Activated effector memory CD4-positive, alpha-beta T cell treated with anti-CD3 and anti-CD28 coated beads, Interleukin-2, amount 50 U/mL, for 16 hours (primary cell): ENCODE data around the gene ADGRA1.
A peak's percentile ranks its signal among the peaks of the same experiment; 100 is the strongest.
"Not testable (repeated sequence)": the region's sequence is repeated elsewhere in the genome, so short reads cannot be mapped to it uniquely, and the experiment has no call there.

Experiments used
- DNase-seq: peaks from one replicate; pipeline ENCODE4 v3.0.0-alpha.2; 2020

ADGRA1 gene

DNA sequence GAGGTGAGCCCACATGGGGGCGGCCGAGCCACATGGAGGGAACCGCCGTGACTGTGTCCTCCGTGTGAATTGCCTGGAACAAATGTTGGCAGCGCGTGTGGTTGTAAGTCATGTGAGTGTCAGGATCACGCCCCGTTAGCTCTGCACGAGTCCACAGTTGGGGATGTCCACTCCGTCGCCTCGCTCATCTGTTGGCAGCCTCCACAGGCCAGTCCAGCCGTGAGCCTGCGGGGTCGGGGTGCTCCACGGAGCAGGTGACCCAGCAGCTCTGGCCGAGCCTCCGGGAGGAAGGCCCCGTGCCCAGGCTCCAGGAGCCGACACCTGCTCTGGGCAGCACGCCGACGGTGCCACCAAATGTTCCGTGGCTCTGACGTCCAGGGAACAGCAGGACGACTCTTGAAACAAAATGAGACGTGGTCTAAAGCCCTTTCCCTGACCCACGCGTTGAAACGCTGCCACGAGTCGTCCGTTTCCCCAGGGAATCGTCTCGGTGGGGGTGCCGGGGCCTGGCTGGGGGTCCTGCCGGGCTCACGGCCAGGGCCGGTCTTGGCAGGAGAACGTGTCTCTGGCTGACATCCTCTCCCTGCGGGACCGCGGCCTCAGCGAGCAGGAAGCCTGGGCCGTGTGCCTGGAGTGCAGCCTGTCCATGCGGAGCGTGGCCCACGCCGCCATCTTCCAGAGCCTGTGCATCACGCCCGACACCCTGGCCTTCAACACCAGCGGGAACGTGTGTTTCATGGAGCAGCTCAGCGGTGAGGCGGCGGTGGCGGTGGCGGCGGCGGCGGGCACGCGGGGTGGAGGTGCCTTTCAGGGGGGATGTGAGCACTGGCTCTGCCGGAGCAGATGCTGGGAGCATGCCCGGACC, 79.3 kb downstream of the ADGRA1 start:
- peak; percentile 58 for DNase-seq

DNA sequence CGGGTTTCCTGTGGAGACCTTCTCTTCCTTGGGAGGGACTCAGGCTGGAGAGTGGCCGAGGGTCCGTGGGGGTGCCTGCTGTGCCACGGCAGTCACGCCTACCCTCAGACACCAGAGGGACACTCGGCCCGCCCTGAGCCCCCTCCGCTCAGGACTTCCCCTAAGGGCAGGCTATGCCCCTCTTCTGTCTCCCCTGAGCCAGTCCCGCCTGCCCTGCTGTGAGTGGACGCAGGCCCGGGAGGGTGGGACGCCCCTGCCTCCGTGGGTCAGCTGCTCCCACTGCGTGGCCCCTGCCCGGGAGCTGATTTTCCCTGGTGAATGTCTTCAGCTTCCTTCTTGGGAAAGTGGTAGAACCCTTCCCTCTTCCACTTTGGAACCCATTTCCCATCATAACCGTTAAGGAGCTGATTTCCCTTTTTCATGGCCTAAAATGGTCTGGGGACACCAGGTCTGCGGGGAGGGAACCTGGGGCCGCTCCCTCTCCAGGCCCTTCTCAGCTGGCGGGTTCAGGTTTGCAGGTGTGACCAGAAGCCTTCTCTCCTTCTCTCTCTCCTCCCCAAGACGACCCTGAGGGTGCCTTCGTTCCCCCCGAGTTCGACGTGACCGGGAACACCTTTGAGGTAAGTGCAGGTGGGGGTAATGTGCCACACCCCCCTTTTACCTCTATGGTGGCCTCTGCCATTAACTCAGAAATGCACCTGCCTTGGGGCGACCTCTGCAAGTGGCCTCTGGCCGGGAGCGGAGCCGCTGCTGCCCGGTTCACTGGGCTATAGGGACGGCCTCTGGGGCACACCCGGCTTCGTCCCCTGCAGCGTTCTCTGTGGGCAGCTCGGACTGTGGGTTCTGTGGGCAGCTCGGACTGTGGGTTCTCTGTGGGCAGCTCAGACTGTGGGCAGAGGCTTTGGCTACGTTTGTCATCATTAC, 80.2 kb downstream of the ADGRA1 start:
- DNase-seq: peak; percentile 58

DNA sequence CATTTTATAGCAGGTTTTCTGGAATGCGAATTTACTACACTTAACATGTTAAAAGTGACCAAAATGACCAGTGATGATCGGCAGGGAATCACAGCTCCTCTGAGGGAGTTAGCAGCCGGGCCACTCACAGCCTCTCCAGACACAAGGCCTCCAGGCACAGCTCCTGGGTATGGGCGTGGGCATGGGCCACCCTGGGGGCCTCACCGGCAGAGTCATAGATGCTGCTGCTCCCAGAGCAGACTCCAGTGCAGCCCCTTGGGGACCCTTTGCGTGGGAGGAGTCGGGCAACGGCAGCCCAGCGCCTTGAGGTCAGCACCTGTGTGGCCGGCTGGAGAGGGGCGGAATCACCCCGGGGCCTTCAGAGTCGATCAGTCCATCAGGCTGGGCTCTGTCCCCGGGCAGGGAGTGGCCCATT, 80.9 kb downstream of the ADGRA1 start:
- DNase-seq: peak; percentile 61

DNA sequence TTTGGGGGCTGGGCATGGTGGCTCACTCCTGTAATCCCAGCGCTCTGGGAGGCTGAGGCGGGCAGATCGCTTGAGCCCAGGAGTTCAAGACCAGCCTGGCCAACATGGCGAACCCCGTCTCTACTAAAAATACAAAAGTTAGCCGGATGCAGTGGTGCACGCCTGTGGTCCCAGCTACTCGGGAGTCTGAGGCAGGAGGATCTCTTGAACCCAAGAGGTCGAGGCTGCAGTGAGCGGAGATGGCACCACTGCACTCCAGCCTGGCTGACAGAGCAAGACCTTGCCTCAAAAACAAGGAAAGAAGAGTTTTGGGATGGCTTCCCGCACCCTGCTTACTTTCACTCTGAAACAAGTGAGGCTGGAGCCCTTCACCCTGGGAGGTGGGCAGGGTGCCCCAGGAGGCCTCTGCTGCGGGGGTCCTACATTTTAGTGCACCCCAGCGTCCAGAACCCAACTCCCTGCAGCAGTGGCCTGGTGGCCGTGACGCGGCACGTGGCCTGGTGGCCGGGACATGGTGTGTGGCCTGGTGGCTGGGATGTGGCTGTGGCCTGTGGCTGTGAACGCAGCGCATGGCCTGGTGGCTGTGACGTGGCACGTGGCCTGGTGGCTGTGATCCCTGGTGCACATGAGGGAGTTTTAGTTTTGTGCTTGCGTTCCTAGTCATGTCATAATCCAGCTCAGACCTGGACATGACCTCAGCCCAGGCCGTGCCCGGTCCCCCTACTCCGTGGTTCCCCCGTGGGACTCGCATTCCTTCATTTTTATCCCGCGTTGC, 81.6 kb downstream of the ADGRA1 start:
- DNase-seq: peak; percentile 51

DNA sequence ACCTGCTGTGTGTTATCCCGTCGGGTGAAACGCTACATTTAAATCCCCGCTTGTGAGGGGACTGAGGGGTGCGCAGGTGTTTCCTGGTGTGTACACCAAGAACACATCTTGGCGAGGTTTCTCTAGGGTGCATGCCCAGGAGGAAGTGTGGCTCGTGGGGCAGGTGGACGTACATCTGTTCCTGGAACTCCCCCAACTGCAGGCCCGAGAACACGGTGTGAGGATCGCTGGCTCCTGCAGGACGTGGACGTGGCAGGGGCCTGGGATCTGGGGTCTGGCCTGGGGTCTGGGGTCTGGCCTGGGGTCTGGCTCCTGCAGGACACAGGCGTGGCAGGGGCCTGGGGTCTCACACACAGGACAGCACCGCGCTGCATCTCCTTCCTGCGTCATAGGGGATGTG, 82.4 kb downstream of the ADGRA1 start:
- DNase-seq: peak; percentile 48

DNA sequence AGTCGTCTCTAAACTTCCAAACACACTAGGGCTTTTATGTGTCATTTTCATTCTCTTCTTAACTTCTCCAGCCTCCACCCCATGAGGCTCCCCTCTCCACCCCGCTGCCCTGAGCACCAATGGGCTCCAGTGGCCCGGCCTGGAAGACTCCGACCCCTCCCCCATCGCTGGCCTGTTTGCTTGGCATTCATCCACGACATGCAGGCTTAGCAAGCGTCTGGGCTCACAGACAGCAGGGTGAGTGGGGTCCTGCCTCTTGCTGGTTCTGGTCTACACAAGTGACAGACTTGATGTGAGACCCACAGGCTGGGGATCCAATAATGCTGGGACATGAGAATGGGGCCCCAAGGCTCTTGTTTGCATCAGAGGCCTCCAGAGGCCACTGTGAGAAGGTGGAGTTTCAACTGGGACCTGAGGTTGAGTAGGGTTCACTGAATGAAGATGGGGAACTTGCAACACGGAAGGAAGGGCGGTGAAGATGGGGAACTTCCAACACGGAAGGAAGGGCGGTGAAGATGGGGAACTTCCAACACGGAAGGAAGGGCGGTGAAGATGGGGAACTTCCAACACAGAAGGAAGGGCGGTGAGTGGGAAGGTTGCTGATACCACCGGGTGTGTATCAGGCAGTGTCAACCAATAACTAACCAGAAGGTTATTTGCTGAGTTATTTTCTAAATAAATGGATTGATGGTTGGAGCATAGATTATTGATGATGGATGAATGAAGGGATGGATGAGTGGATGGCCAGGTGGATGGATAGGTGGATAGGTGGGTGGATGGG, 86.3 kb downstream of the ADGRA1 start:
- peak; percentile 33 for DNase-seq

DNA sequence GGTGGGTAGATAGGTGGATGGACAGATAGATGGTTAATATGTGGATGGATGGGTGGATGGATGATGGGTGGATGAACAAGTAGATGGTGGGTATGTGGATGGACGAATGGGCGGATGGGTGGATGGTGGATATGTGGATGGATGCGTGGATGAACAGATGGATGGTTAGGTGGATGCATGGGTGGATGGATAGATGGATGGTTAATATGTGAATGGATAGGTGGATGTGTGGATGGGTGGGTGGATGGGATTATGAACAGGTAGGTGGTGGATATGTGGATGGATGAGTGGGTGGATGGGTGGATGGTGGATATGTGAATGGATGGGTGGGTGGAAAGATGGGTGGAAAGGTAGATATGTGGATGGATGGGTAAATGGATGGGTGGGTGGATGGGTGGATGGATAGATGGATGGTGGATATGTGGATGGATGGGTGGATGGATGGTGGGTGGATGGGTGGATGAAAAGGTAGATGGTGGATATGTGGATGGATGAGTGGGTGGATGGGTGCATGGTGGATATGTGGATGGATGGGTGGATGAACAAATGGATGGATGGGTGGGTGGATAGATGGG, 87.1 kb downstream of the ADGRA1 start:
- no peak for DNase-seq

DNA sequence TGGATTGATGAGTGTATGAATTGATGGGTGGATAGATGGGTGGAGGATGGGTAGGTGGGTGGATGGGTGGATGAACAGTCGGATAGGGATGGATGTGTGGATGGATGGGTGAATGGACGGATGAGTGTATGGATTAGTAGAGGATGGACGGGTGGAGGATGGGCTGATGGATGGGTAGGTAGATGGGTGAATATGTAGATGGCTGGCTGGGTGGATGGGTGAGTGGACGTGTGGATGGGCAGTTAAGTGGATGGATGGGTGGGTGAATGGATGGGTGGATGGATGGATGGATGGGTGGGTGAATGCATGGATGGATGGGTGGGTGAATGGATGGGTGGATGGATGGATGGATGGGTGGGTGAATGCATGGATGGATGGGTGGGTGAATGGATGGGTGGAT, 87.9 kb downstream of the ADGRA1 start:
- DNase-seq: not testable (repeated sequence)

DNA sequence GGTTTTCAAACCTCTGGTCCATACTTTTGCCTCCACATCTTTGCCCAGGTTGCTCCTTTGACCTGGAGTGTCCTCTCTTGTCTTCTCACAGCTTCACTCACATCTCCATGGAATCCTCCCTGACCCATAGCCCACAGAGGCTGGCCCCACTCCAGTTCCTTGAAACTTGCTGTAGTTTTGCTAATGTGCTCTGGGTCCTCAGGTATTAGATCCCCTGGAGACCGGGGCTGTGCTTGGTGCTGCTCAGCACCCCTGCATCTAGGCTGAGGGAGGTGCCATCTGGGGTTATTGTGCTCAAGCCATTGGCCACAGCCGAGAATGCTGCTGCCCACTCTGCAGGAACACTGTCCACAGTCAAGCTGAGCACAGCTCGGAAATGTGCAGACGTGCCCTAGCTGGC, 88.8 kb downstream of the ADGRA1 start:
- DNase-seq: peak; percentile 38

DNA sequence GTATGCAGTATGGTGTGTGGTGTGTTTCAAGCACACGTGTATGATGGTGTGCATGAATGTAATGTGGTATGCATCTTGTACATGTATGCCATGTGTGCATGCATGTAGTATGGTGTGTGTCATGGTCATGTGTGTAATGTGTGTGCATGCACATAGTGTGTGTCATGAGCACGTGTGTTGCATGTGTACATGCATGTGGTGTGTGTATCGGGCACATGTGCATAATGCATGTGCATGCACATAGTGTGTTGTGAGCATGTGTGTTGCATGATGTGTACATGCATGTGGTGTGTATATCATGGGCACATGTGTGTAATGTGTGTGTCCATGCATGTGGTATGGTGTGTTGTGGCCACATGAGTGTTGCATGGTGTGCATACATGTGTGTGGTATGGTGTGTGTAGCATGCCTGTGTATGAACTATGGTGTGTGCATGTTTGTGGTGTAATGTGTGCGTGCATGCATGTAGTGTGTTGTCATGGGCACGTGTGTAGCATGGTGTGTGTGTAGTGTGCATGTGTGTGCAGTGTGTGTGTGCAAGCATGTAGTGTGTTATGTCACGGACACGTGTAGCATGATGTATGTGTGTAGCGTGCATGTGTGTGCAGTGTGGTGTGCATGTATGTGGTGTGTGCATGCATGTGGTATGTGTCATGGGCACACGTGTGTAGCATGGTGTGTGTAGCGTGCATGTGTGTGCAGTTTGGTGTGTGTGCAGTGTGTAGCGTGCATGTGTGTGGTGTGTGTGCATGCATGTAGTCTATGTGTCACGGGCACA, 89.8 kb downstream of the ADGRA1 start:
- DNase-seq: peak; percentile 14

DNA sequence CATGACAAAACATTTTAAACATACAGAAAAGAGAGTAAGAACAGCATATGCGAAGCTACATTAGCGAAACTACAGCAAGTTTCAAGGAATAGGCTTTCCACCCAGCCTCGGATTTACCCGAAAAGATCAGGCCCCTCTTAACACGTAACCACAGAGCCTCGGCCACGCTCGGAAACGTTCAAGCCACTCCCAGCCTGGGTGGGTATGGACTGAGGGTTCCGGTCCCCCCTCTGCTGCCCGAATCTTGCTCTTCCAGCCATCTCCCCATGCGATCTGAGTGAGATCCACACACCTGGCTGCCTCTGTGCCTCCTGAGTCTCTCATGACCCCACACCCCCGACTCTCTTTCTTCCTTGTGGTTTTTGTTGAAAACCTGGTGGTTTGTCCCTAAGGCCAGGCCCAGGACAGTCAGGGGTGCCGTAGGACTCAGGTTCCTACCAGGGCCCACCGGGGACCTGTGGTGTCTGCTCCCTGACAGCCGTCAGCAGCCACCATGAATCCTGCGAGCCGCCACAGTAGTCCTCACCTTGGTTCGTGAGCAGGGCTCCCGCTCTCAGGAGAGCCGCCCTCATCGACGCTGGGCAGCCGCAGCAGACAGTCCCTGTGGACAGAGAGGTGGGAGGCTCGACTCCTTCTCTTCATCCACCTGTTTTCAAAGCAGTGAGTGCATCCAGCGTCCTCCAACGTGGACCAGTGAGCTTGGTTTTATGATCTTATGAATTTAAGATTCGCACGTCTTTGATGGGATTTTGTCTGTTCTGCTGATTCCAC, 90.8 kb downstream of the ADGRA1 start:
- peak; percentile 24 for DNase-seq

DNA sequence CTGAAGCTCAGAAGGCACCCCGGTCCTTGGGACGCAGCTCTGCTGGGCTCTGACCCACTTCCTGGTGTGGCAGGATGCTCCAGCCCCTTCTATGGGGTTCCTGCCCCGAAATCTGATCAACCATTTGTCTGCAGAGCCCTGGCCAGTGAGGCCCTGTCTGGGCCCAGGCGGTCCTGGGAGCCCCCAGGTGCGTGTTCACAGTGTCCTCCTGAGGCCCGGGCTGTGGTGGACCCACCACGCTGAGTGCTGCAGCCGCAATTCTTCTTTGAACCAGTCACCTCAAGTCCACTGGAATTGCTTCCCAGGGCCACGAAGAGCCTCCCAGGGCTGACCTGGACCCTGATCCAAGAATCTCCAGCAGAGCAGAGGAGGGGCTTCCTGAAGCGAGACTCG, 91.4 kb downstream of the ADGRA1 start:
- no peak for DNase-seq

DNA sequence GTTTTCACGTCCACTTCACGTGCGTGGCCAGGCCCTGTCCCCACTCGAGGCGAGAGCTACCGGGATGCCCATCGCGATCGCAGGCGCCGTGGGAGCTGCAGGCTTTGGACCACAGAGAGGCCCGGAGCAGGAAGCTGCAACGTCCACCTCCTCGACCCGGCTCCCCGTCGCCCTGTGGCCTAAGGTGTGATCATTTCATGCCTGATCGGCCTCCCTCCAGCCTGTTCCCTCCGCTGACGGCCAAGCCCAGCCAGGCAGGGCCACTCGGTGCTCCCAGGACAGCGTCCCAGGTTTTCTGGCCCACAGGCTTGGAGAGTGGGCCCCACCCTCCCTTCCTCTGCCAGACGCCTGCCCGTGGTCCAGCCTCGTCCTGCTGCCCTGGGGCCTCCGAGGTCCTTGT, 91.9 kb downstream of the ADGRA1 start:
- no peak for DNase-seq

DNA sequence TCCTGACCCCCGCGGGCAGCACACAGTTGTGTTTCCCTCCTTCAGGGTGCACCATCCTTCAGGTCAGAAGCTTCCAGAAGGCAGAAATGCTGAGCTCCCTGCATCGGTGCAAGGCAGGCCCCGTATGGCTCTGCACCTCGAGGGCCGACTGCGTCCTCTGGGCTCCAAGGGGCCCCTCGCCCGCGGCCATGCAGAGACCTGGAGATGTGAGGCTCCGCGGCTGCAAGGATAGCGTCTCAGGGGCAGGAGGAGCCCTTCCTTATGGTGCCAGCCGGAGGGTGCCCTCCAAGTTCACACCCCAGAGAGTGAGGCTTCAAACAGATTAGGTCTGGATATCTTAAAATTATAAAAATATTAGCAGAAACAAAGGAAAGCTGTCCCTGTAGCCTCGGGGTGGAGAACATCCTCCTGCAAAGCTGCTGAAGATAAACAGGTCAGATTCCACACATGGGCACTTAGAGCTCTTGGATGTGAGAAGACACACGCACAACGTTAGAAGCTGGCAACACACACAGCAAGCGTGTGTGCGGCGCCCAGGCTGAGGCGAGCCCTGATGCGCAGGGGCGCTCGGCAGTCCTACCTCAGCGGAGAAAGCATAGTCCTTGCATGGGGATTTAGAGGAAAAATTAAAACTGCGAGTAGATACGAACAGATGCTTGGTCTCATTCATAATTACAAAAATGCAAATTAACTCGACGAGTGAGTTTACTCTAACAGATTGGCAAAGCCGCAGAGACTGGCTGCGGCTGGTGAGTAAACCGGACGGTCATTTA, 92.7 kb downstream of the ADGRA1 start:
- no peak for DNase-seq

DNA sequence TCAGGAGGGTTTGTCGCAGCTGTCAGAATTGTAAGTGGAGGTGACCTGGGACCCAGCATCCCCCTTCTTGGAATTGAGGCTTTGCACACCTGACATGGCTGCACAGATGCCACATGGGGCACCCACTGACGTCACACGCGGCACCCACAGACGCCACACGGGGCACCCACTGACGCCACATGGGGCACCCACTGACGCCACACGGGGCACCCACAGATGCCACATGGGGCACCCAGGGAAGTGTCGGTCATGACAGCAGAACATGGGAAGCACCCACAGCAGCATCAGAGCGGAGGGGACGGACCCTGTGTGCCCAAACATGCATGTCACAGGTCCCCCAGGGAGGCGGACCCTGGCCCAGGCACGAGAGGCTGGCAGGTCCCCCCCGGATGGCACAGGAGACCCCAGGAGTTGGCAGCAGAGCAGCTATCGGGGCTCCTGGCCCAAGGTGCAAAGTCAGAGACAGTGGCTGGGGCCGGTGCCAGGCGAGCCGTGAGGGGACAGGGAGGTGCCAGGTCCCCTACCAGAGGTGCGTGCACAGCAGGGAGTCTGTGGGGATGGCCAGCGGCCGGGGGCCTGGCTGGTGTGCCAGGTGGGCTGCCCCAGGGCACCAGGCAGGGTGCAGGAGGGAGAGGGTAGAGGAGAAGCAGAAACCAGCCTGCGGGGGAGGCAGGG, 93.4 kb downstream of the ADGRA1 start:
- DNase-seq: no peak
